Stimulated activated memory B cell treated with anti-CD40 and anti-IgM and Interleukin-4, amounts not matched to agents 10 μg/mL and 1 μg/mL and 100 μg/mL, for 72 hours (primary cell): ENCODE results near the gene WNT3.

Experiments used
- ATAC-seq: fragments of 150-1000 bp; cut with Tn5 transposase; 2 replicates; pipeline ENCODE4 v1.10.0; 2021
- H3K27ac Mint-ChIP-seq: one replicate; pipeline ENCODE4 v1.8.0; 2022; ENCODE audit warnings: mild to moderate bottlenecking, mixed read lengths
- H3K27me3 Mint-ChIP-seq: one replicate; pipeline ENCODE4 v1.8.0; 2022; ENCODE audit warnings: mixed read lengths
- H3K36me3 Mint-ChIP-seq: one replicate; pipeline ENCODE4 v1.8.0; 2022; ENCODE audit warnings: mixed read lengths
- H3K4me1 Mint-ChIP-seq: one replicate; pipeline ENCODE4 v1.8.0; 2022; ENCODE audit warnings: mixed read lengths
- H3K4me3 Mint-ChIP-seq: one replicate; pipeline ENCODE4 v1.8.0; 2022; ENCODE audit warnings: mild to moderate bottlenecking, moderate library complexity, mixed read lengths
- H3K9me3 Mint-ChIP-seq: one replicate; pipeline ENCODE4 v1.8.0; 2022; ENCODE audit warnings: mixed read lengths

WNT3 gene

GRCh38 chr17:46732754-46733398, 85.6 kb downstream of the WNT3 start:
- Mint-ChIP-seq H3K27me3 (no peaks in the 10 kb centered on the region), H3K4me3 (no peak overlapping the region), H3K27ac (peak overlapping the region; percentile 53), H3K4me1 (peaks cover 41% of the 10 kb centered on the region), H3K36me3 (peaks cover 34% of the 10 kb centered on the region), H3K9me3 (no peaks in the 10 kb centered on the region)
- no peak for ATAC-seq

GRCh38 chr17:46732160-46732559, 86.3 kb downstream of the WNT3 start:
- H3K27me3 Mint-ChIP-seq = no peaks in the 10 kb centered on the region
- no peaks in the 10 kb centered on the region for H3K9me3 Mint-ChIP-seq
- H3K36me3 Mint-ChIP-seq = peaks cover 40% of the 10 kb centered on the region
- ATAC-seq = no peak
- no peak overlapping the region for H3K27ac Mint-ChIP-seq
- no peak overlapping the region for H3K4me3 Mint-ChIP-seq
- peaks cover 34% of the 10 kb centered on the region for H3K4me1 Mint-ChIP-seq

GRCh38 chr17:46730679-46731078, 87.8 kb downstream of the WNT3 start:
- ATAC-seq = no peak

GRCh38 chr17:46730026-46730425, 88.5 kb downstream of the WNT3 start:
- no peaks in the 10 kb centered on the region for H3K9me3 Mint-ChIP-seq
- no peaks in the 10 kb centered on the region for H3K27me3 Mint-ChIP-seq
- no peak overlapping the region for H3K27ac Mint-ChIP-seq
- H3K4me3 Mint-ChIP-seq = no peak overlapping the region
- H3K36me3 Mint-ChIP-seq = peaks cover 50% of the 10 kb centered on the region
- no peak for ATAC-seq
- H3K4me1 Mint-ChIP-seq = peaks cover 14% of the 10 kb centered on the region

More at GRCh38 chr17:46730679-46731078, 87.8 kb downstream of the WNT3 start:
- Mint-ChIP-seq H3K4me1 (peaks cover 19% of the 10 kb centered on the region), H3K9me3 (no peaks in the 10 kb centered on the region), H3K27me3 (no peaks in the 10 kb centered on the region), H3K27ac (peak overlapping the region; percentile 44), H3K4me3 (no peak overlapping the region), H3K36me3 (peaks cover 50% of the 10 kb centered on the region)

GRCh38 chr17:46727572-46728348, 90.7 kb downstream of the WNT3 start:
- Mint-ChIP-seq H3K9me3 (no peaks in the 10 kb centered on the region), H3K36me3 (peaks cover 59% of the 10 kb centered on the region), H3K27ac (no peak overlapping the region), H3K27me3 (no peaks in the 10 kb centered on the region), H3K4me3 (no peak overlapping the region), H3K4me1 (peaks cover 19% of the 10 kb centered on the region)
- ATAC-seq = no peak

- Mint-ChIP-seq H3K9me3 (no peaks in the 10 kb centered on the region), H3K27me3 (no peaks in the 10 kb centered on the region), H3K36me3 (peaks cover 60% of the 10 kb centered on the region), H3K4me1 (peaks cover 27% of the 10 kb centered on the region), H3K27ac (no peak overlapping the region), H3K4me3 (no peak overlapping the region)
- ATAC-seq = no peak
Measured at GRCh38 chr17:46726206-46726605, 92.3 kb downstream of the WNT3 start.

GRCh38 chr17:46722662-46723285, 95.7 kb downstream of the WNT3 start:
- no peak for ATAC-seq
- H3K4me3 Mint-ChIP-seq = no peak overlapping the region
- H3K36me3 Mint-ChIP-seq = peaks cover 46% of the 10 kb centered on the region
- no peaks in the 10 kb centered on the region for H3K27me3 Mint-ChIP-seq
- peaks cover 26% of the 10 kb centered on the region for H3K4me1 Mint-ChIP-seq
- H3K9me3 Mint-ChIP-seq = no peaks in the 10 kb centered on the region
- no peak overlapping the region for H3K27ac Mint-ChIP-seq

GRCh38 chr17:46720408-46720807, 98.1 kb downstream of the WNT3 start:
- Mint-ChIP-seq H3K4me1 (peaks cover 26% of the 10 kb centered on the region), H3K4me3 (no peak overlapping the region), H3K27ac (no peak overlapping the region), H3K9me3 (no peaks in the 10 kb centered on the region), H3K27me3 (no peaks in the 10 kb centered on the region), H3K36me3 (peaks cover 37% of the 10 kb centered on the region)
- no peak for ATAC-seq

GRCh38 chr17:46719891-46720290, 98.6 kb downstream of the WNT3 start:
- Mint-ChIP-seq H3K27me3 (no peaks in the 10 kb centered on the region), H3K9me3 (no peaks in the 10 kb centered on the region), H3K4me3 (no peak overlapping the region), H3K36me3 (peaks cover 38% of the 10 kb centered on the region), H3K27ac (no peak overlapping the region), H3K4me1 (peaks cover 26% of the 10 kb centered on the region)
- no peak for ATAC-seq

GRCh38 chr17:46717999-46718398, 100.5 kb downstream of the WNT3 start:
- ATAC-seq = no peak
- Mint-ChIP-seq H3K27me3 (no peaks in the 10 kb centered on the region), H3K36me3 (peaks cover 39% of the 10 kb centered on the region), H3K4me1 (peaks cover 17% of the 10 kb centered on the region), H3K27ac (no peak overlapping the region), H3K9me3 (no peaks in the 10 kb centered on the region), H3K4me3 (no peak overlapping the region)
